T47D (cell line): ENCODE results near the gene MYO1B.

Experiments
- DNase-seq, 2 experiments: peaks; one replicate each; pipeline versions ENCODE4 v3.0.0 to v3.0.0-alpha.2; 2011 to 2012; ENCODE audit warnings: low read depth in 1 of 2, low spot score in 1 of 2
- JUND ChIP-seq: IDR thresholded peaks from 2 replicates; pipeline ENCODE4 v1.6.1; 2012; ENCODE audit warnings: low read depth
- in situ Hi-C: cut with HindIII; loops from 2 replicates; pipeline ENCODE4 v1.10.0; 2016; ENCODE audit warnings: low sequenced_read_pairs, low pct_unique_long_range_greater_than_20kb

Gene MYO1B

GRCh38 chr2:191402966-191403565, 157.9 kb downstream of the MYO1B start:
- DNase-seq: no peak
- no peak for TF ChIP-seq JUND
- in situ Hi-C loops: no loop called here

- DNase-seq: no peak
- no peak for TF ChIP-seq JUND
- in situ Hi-C loops: no loop called here
These were observed 159.4 kb downstream of the MYO1B start for GRCh38 chr2:191404568-191404991.

- TF ChIP-seq JUND: no peak
- in situ Hi-C loops: no loop called here
- DNase-seq: no peak
These were observed 160.3 kb downstream of the MYO1B start for GRCh38 chr2:191405546-191405945.

GRCh38 chr2:191410646-191411436, 165.6 kb downstream of the MYO1B start:
- no peak for DNase-seq
- in situ Hi-C loops: no loop called here

GRCh38 chr2:191411472-191411871, 166.3 kb downstream of the MYO1B start:
- no peak for DNase-seq
- no peak for TF ChIP-seq JUND
- in situ Hi-C loops: no loop called here

More at GRCh38 chr2:191410646-191411436, 165.6 kb downstream of the MYO1B start:
- no peak for TF ChIP-seq JUND

- in situ Hi-C loops: no loop called here
These were observed 167.1 kb downstream of the MYO1B start for GRCh38 chr2:191412353-191412752.

GRCh38 chr2:191415101-191415500, 169.9 kb downstream of the MYO1B start:
- no peak for TF ChIP-seq JUND
- in situ Hi-C loops: no loop called here
- DNase-seq: peak; percentile 18 to 40

More at GRCh38 chr2:191412353-191412752, 167.1 kb downstream of the MYO1B start:
- DNase-seq: no peak
- no peak for TF ChIP-seq JUND

- DNase-seq: peak; percentile 50 to 84
- TF ChIP-seq JUND: no peak
- in situ Hi-C loops: no loop called here
These were observed 170.7 kb downstream of the MYO1B start for GRCh38 chr2:191415858-191416257.

- in situ Hi-C loops: no loop called here
- no peak for DNase-seq
- no peak for TF ChIP-seq JUND
These were observed 172.5 kb downstream of the MYO1B start for GRCh38 chr2:191417746-191418145.

GRCh38 chr2:191421950-191422349, 176.7 kb downstream of the MYO1B start:
- in situ Hi-C loops: no loop called here
- no peak for DNase-seq
- TF ChIP-seq JUND: no peak

GRCh38 chr2:191427031-191427430, 181.8 kb downstream of the MYO1B start:
- TF ChIP-seq JUND: no peak
- in situ Hi-C loops: no loop called here
- no peak for DNase-seq

- no peak for DNase-seq
- TF ChIP-seq JUND: no peak
- in situ Hi-C loops: no loop called here
These were observed 182.9 kb downstream of the MYO1B start for GRCh38 chr2:191428141-191428540.

- in situ Hi-C loops: no loop called here
- no peak for DNase-seq
- no peak for TF ChIP-seq JUND
These were observed 185.3 kb downstream of the MYO1B start for GRCh38 chr2:191430476-191430875.
